ENCODE results near the gene AP1B1.

DNA sequence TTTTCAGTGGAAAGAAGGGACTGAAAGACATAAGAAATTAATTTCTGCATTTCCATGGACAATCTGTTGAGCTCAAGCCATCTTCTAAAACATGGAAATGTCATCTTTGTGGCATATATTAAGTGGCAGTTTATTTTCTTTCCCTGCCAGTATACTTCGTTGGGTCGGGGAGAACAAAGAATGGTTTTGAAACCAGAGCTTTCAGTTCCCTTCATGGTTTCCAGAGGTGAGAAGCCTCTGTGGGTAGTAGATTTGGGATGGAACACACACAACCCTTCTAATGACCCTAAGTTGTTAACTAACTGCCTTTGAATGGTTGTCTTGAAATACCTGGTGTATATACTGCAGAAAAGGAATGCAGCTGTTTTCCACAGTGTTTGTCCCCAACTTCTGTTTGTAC lies 99.5 kb downstream of the AP1B1 start:
- TF ChIP-seq REST (IDR thresholded peaks at IDR 0.05) (no peak), CTCF (IDR thresholded peaks at IDR 0.05) (no peak), CEBPB (IDR thresholded peaks at IDR 0.05) (no peak)

Data from A549 (cell line).